Esophagus muscularis mucosa (tissue), 3 donors: ENCODE measurements around the gene AFF4.

Source experiments
- CTCF ChIP-seq, 3 experiments: fragments of 200-600 bp in 2 of 3; fragments of 450-650 bp in 1 of 3; sonication (generic) in 2 of 3; IDR thresholded peaks; one replicate each; pipeline ENCODE4 v1.5.1; 2017 to 2019; ENCODE audit warnings: antibody characterized with exemption in 3 of 3, mild to moderate bottlenecking in 2 of 3, moderate library complexity in 1 of 3
- POLR2A ChIP-seq: fragments of 450-650 bp; IDR thresholded peaks from one replicate; pipeline ENCODE4 v1.6.1; 2017; ENCODE audit warnings: antibody characterized with exemption, moderate library complexity, mild to moderate bottlenecking, low read depth
- POLR2AphosphoS5 ChIP-seq, 2 donors: sonication (generic); formaldehyde crosslinking; IDR thresholded peaks; one replicate each; pipeline ENCODE4 v1.6.1; 2017; ENCODE audit warnings: antibody characterized with exemption in 2 of 2

GRCh38 chr5:132883261-132883834, 80.1 kb downstream of the AFF4 start:
- peak; percentile 59 to 72 (median 66) for TF ChIP-seq CTCF (IDR thresholded peaks at IDR 0.05)
- no peak for TF ChIP-seq POLR2A
- TF ChIP-seq POLR2AphosphoS5 (IDR thresholded peaks at IDR 0.05): peak in 1 of 2 donors; percentile 43
